ENCODE measurements around the gene SESN1. TPM values are rescaled to one million over a fixed set of nuclear protein-coding genes. Genes with fewer than 3 reads are reported as not detected.

The SESN1 gene
- total and polyA plus RNA-seq, 9 of the 15 experiments (the other 6 are each of a cell fraction or from before 2014, with no cell fraction given), result 3.1 to 13.0 (median 7.4) TPM

- CTCF ChIA-PET (ENCODE audit: low intra/inter-chr PET ratio), result no interaction called here
- TF ChIP-seq BRF1 (IDR thresholded peaks at IDR 0.05; ENCODE audit: borderline replicate concordance, extremely low read depth, insufficient read length), result no peak
- TF ChIP-seq NR2C2 (CRISPR knock-in tag; IDR thresholded peaks at IDR 0.05), result no peak
- no peak for TF ChIP-seq NR2C2 (tag; IDR thresholded peaks at IDR 0.05)
- TF ChIP-seq ETV5 (CRISPR knock-in tag; IDR thresholded peaks at IDR 0.05; ENCODE audit: low read depth), result no peak
- no peak for TF ChIP-seq ARNT (IDR thresholded peaks at IDR 0.05)
- TF ChIP-seq KLF10 (CRISPR knock-in tag; IDR thresholded peaks at IDR 0.05), result no peak
- TF ChIP-seq ZNF699 (CRISPR knock-in tag; IDR thresholded peaks at IDR 0.05; ENCODE audit: insufficient replicate concordance), result no peak
- TF ChIP-seq JUND (IDR thresholded peaks at IDR 0.05; ENCODE audit: borderline replicate concordance, low read depth, low read length), result no peak
- TF ChIP-seq JUND (tag; IDR thresholded peaks at IDR 0.05; ENCODE audit: borderline replicate concordance, low read depth, low read length), result no peak
- TF ChIP-seq SP1 (CRISPR knock-in tag; IDR thresholded peaks at IDR 0.05), result no peak
- TF ChIP-seq THRA (IDR thresholded peaks at IDR 0.05), result no peak
- Histone ChIP-seq H3K79me2 (ENCODE audit: control insufficient read depth, insufficient read depth, low read length) (no peaks in the 10 kb centered on the region), H3K27me3 (ENCODE audit: control insufficient read depth in 2 of 2, insufficient read depth in 2 of 2, low read length in 2 of 2) (peaks cover 0 to 11% of the 10 kb centered on the region in 2 experiments; a peak in 2 of 5 replicates), H3K4me2 (ENCODE audit: insufficient read depth, low read length) (no peak overlapping the region), H3K9me1 (ENCODE audit: control insufficient read depth, insufficient read depth, low read length) (no peaks in the 10 kb centered on the region), H3K36me3 (ENCODE audit: control insufficient read depth, insufficient read depth, low read length) (no peaks in the 10 kb centered on the region), H3K9ac (ENCODE audit: insufficient read depth in 1 of 2, low read depth in 2 of 2, low read length in 2 of 2) (no peak overlapping the region), H3K4me3 (no peak overlapping the region), H2AFZ (ENCODE audit: low read depth, low read length) (no peak overlapping the region), H4K20me1 (replicated peaks; ENCODE audit: control insufficient read depth, insufficient read depth, low read length) (no peaks in the 10 kb centered on the region), H3K27ac (ENCODE audit: extremely low read depth, low read depth, low read length) (no peak overlapping the region), H3K4me1 (replicated peaks in 1 of 2; ENCODE audit: control insufficient read depth in 2 of 2, insufficient read depth in 2 of 2, low read length in 2 of 2) (peaks cover 0 to 8% of the 10 kb centered on the region in 2 experiments; a peak in 4 of 5 replicates), H3K9me3 (replicated peaks; ENCODE audit: control insufficient read depth, insufficient read depth, low read depth, low read length) (no peaks in the 10 kb centered on the region)
- ATAC-seq, result no peak
- no peak for DNase-seq (ENCODE audit: extremely low read depth in 1 of 4, low spot score in 3 of 4)
- in situ Hi-C loops (cut with MboI), result no loop called here
- POLR2A ChIA-PET, result interaction anchor here (0.8 to 2.0 kb wide), 2 partner anchors 8 to 13 kb away, joined by 3 to 7 read pairs; no protein-coding TSS in a partner anchor
- no peak for FAIRE-seq
- BruUV-seq (replicated peaks), result no TSS peak
- 0% methylated on average over 2 of the region's 2 CpGs for WGBS (ENCODE audit: insufficient coverage, low coverage, missing lambda C conversion rate)
- intact Hi-C loops (cut with micrococcal nuclease), result no loop called here
Measured at GRCh38 chr6:108969776-108970175, 124.9 kb downstream of the SESN1 start.
